Neuronal stem cell (in vitro differentiated cells): ENCODE data around the gene NR3C1.

Source experiments
- DNase-seq: peaks from one replicate; pipeline ENCODE4 v3.0.0-alpha.2; 2013; ENCODE audit warnings: low spot score
- H2AFZ ChIP-seq: one replicate; pipeline ENCODE4 v1.6.1; 2013; ENCODE audit warnings: mild to moderate bottlenecking, low read length, inconsistent platforms
- H2AK5ac ChIP-seq: 2 replicates; pipeline ENCODE4 v1.6.1; 2013; ENCODE audit warnings: low read depth, mild to moderate bottlenecking, inconsistent platforms, low read length, moderate library complexity, mixed read lengths
- H2BK120ac ChIP-seq: 2 replicates; pipeline ENCODE4 v1.6.1; 2013; ENCODE audit warnings: low read depth, mild to moderate bottlenecking, inconsistent platforms, low read length, moderate library complexity, mixed read lengths
- H2BK12ac ChIP-seq: one replicate; pipeline ENCODE4 v1.6.1; 2013; ENCODE audit warnings: low read length, inconsistent platforms
- H2BK15ac ChIP-seq: 2 replicates; pipeline ENCODE4 v1.6.1; 2013; ENCODE audit warnings: mild to moderate bottlenecking, low read length, inconsistent platforms, mixed read lengths
- H2BK5ac ChIP-seq: one replicate; pipeline ENCODE4 v1.6.1; 2013; ENCODE audit warnings: inconsistent platforms, mild to moderate bottlenecking, low read length, moderate library complexity
- H3K14ac ChIP-seq: one replicate; pipeline ENCODE4 v1.6.1; 2013; ENCODE audit warnings: low read length, inconsistent platforms
- H3K18ac ChIP-seq: 2 replicates; pipeline ENCODE4 v1.6.1; 2013; ENCODE audit warnings: low read length, inconsistent platforms
- H3K23ac ChIP-seq: 2 replicates; pipeline ENCODE4 v1.6.1; 2013; ENCODE audit warnings: low read depth, mild to moderate bottlenecking, mixed read lengths, low read length, inconsistent platforms; ENCODE audit not compliant: poor library complexity
- H3K27ac ChIP-seq: replicated peaks from 3 replicates; pipeline ENCODE4 v1.5.1; 2013; ENCODE audit warnings: low read length, inconsistent platforms
- H3K27me3 ChIP-seq, 3 experiments: 2 replicates each; pipeline ENCODE4 v1.6.1; 2013; ENCODE audit warnings: low read length in 3 of 3, mild to moderate bottlenecking in 2 of 3, inconsistent platforms in 1 of 3, low read depth in 1 of 3, mixed read lengths in 1 of 3, moderate library complexity in 1 of 3; ENCODE audit not compliant: control insufficient read depth in 3 of 3, insufficient read depth in 3 of 3
- H3K36me3 ChIP-seq, 2 donors: replicated peaks in 1 of 2; 2 replicates each; pipeline ENCODE4 v1.6.1; 2013; ENCODE audit warnings: low read length in 2 of 2; ENCODE audit not compliant: control insufficient read depth in 2 of 2, insufficient read depth in 2 of 2
- H3K4ac ChIP-seq: 2 replicates; pipeline ENCODE4 v1.6.1; 2013; ENCODE audit warnings: inconsistent platforms, mild to moderate bottlenecking, low read length, moderate library complexity
- H3K4me1 ChIP-seq, 2 donors: 1 replicate in 1 of 2; 2 replicates in 1 of 2; pipeline ENCODE4 v1.6.1; 2013; ENCODE audit warnings: low read length in 2 of 2, low read depth in 1 of 2; ENCODE audit not compliant: control insufficient read depth in 2 of 2, insufficient read depth in 1 of 2
- H3K4me2 ChIP-seq: one replicate; pipeline ENCODE4 v1.6.1; 2013; ENCODE audit warnings: mild to moderate bottlenecking, low read length, inconsistent platforms; ENCODE audit not compliant: insufficient read depth, poor library complexity, severe bottlenecking
- H3K4me3 ChIP-seq, 2 donors: 2 replicates each; pipeline ENCODE4 v1.5.1; 2013; ENCODE audit warnings: low read length in 2 of 2, mild to moderate bottlenecking in 2 of 2, inconsistent platforms in 1 of 2, moderate library complexity in 1 of 2
- H3K79me1 ChIP-seq: one replicate; pipeline ENCODE4 v1.6.1; 2013; ENCODE audit warnings: low read depth, mild to moderate bottlenecking, inconsistent platforms, low read length, moderate library complexity
- H3K9ac ChIP-seq: one replicate; pipeline ENCODE4 v1.6.1; 2013; ENCODE audit warnings: mild to moderate bottlenecking, low read depth, low read length, inconsistent platforms; ENCODE audit not compliant: poor library complexity
- H3K9me3 ChIP-seq, 2 donors: replicated peaks in 1 of 2; 2 replicates each; pipeline versions ENCODE3 to v1.6.1; 2013; ENCODE audit warnings: low read length in 2 of 2, mild to moderate bottlenecking in 2 of 2, inconsistent platforms in 1 of 2, low read depth in 1 of 2, mixed read lengths in 1 of 2, moderate library complexity in 1 of 2; ENCODE audit not compliant: control insufficient read depth in 2 of 2, insufficient read depth in 1 of 2
- H4K8ac ChIP-seq: one replicate; pipeline ENCODE4 v1.6.1; 2013; ENCODE audit warnings: low read depth, mild to moderate bottlenecking, inconsistent platforms, low read length, moderate library complexity
- H4K91ac ChIP-seq: one replicate; pipeline ENCODE4 v1.6.1; 2013; ENCODE audit warnings: low read length, low read depth, mild to moderate bottlenecking, inconsistent platforms; ENCODE audit not compliant: poor library complexity
- WGBS, 2 donors: extraction: QIAGEN DNeasy Blood & Tissue Kit; methylation state at CpG; one replicate each; pipeline ENCODE4 v1.1.7; 2013; ENCODE audit warnings: missing lambda C conversion rate in 2 of 2, mixed read lengths in 1 of 2; ENCODE audit not compliant: insufficient read length in 2 of 2, insufficient replicate concordance in 1 of 2; ENCODE audit errors: extremely low coverage in 2 of 2; 5-methylcytosine and 5-hydroxymethylcytosine counted together

NR3C1 gene

GRCh38 chr5:143425835-143426234, 22.3 kb upstream of the NR3C1 start:
- no peaks in the 10 kb centered on the region for H3K4me1 ChIP-seq
- no peak overlapping the region for H3K23ac ChIP-seq
- H3K79me1 ChIP-seq, result no peaks in the 10 kb centered on the region
- no peak overlapping the region for H3K4me2 ChIP-seq
- no peak overlapping the region for H2AK5ac ChIP-seq
- no peak for DNase-seq
- H2BK12ac ChIP-seq, result no peak overlapping the region
- H3K27me3 ChIP-seq, result no peaks in the 10 kb centered on the region
- H3K9ac ChIP-seq, result no peak overlapping the region
- WGBS, 2 donors, result no CpG with 5 or more reads among the region's 3 CpGs
- H3K14ac ChIP-seq, result no peak overlapping the region
- H2BK120ac ChIP-seq, result no peak overlapping the region
- no peaks in the 10 kb centered on the region for H3K9me3 ChIP-seq
- H4K8ac ChIP-seq, result no peak overlapping the region
- no peak overlapping the region for H3K18ac ChIP-seq
- no peak overlapping the region for H2BK5ac ChIP-seq
- no peaks in the 10 kb centered on the region for H3K36me3 ChIP-seq
- H3K27ac ChIP-seq, result no peak overlapping the region
- H3K4ac ChIP-seq, result no peak overlapping the region
- H3K4me3 ChIP-seq, result no peak overlapping the region
- H2AFZ ChIP-seq, result no peak overlapping the region
- H4K91ac ChIP-seq, result no peak overlapping the region
- H2BK15ac ChIP-seq, result no peak overlapping the region

GRCh38 chr5:143418140-143418866, 14.8 kb upstream of the NR3C1 start:
- Histone ChIP-seq H3K9me3 (no peaks in the 10 kb centered on the region), H3K14ac (no peak overlapping the region), H3K27me3 (no peaks in the 10 kb centered on the region), H2BK12ac (no peak overlapping the region), H2AK5ac (no peak overlapping the region), H4K8ac (no peak overlapping the region), H3K4ac (no peak overlapping the region), H3K4me1 (no peaks in the 10 kb centered on the region), H3K79me1 (no peaks in the 10 kb centered on the region), H3K36me3 (no peaks in the 10 kb centered on the region), H4K91ac (no peak overlapping the region), H3K23ac (no peak overlapping the region), H3K4me3 (no peak overlapping the region), H2BK5ac (no peak overlapping the region), H2AFZ (no peak overlapping the region), H3K27ac (no peak overlapping the region), H3K18ac (no peak overlapping the region), H3K9ac (no peak overlapping the region), H2BK120ac (no peak overlapping the region), H2BK15ac (no peak overlapping the region), H3K4me2 (no peak overlapping the region)
- no peak for DNase-seq
- WGBS, 2 donors, result no CpG with 5 or more reads among the region's 2 CpGs

GRCh38 chr5:143417503-143418139, 14.1 kb upstream of the NR3C1 start:
- WGBS, 2 donors, result no CpG with 5 or more reads among the region's 4 CpGs

GRCh38 chr5:143416411-143416810, 12.9 kb upstream of the NR3C1 start:
- no peak overlapping the region for H2BK15ac ChIP-seq
- H2BK120ac ChIP-seq, result no peak overlapping the region
- H2BK12ac ChIP-seq, result no peak overlapping the region
- no peak overlapping the region for H2AFZ ChIP-seq
- H3K79me1 ChIP-seq, result no peaks in the 10 kb centered on the region
- DNase-seq, result no peak
- no peak overlapping the region for H3K27ac ChIP-seq
- no peak overlapping the region for H3K14ac ChIP-seq
- no peak overlapping the region for H4K91ac ChIP-seq
- no peak overlapping the region for H2AK5ac ChIP-seq
- no peak overlapping the region for H2BK5ac ChIP-seq
- H3K4me3 ChIP-seq, result no peak overlapping the region
- no peak overlapping the region for H3K9ac ChIP-seq
- no peak overlapping the region for H3K23ac ChIP-seq
- H3K27me3 ChIP-seq, result no peaks in the 10 kb centered on the region
- H3K36me3 ChIP-seq, result no peaks in the 10 kb centered on the region
- H3K4me2 ChIP-seq, result no peak overlapping the region
- H3K18ac ChIP-seq, result no peak overlapping the region
- H3K4me1 ChIP-seq, result no peaks in the 10 kb centered on the region
- H3K4ac ChIP-seq, result no peak overlapping the region
- no peak overlapping the region for H4K8ac ChIP-seq
- H3K9me3 ChIP-seq, result peaks cover 0 to 2% of the 10 kb centered on the region in 2 donors

More at GRCh38 chr5:143417503-143418139, 14.1 kb upstream of the NR3C1 start:
- H2AFZ ChIP-seq, result no peak overlapping the region
- no peaks in the 10 kb centered on the region for H3K27me3 ChIP-seq
- no peak overlapping the region for H2BK15ac ChIP-seq
- no peak overlapping the region for H3K23ac ChIP-seq
- H3K36me3 ChIP-seq, result no peaks in the 10 kb centered on the region
- H3K4me1 ChIP-seq, result no peaks in the 10 kb centered on the region
- H3K4me2 ChIP-seq, result no peak overlapping the region
- DNase-seq, result no peak
- no peak overlapping the region for H3K14ac ChIP-seq
- no peak overlapping the region for H2BK5ac ChIP-seq
- H4K8ac ChIP-seq, result no peak overlapping the region
- no peak overlapping the region for H3K4me3 ChIP-seq
- H3K9ac ChIP-seq, result no peak overlapping the region
- H3K4ac ChIP-seq, result no peak overlapping the region
- H2BK120ac ChIP-seq, result no peak overlapping the region
- H2AK5ac ChIP-seq, result no peak overlapping the region
- no peak overlapping the region for H3K27ac ChIP-seq
- no peak overlapping the region for H2BK12ac ChIP-seq
- no peak overlapping the region for H4K91ac ChIP-seq
- H3K18ac ChIP-seq, result no peak overlapping the region
- H3K79me1 ChIP-seq, result no peaks in the 10 kb centered on the region
- H3K9me3 ChIP-seq, result no peaks in the 10 kb centered on the region
